ENCODE measurements around the gene CFAP97D2.

- TF ChIP-seq YY1 (IDR thresholded peaks at IDR 0.05; ENCODE audit: low read depth) (no peak), CTCF (IDR thresholded peaks at IDR 0.05) (no peak), GABPA (IDR thresholded peaks at IDR 0.05; ENCODE audit: low read depth) (no peak), TAF1 (IDR thresholded peaks at IDR 0.05; ENCODE audit: borderline replicate concordance, low read depth, low read length) (no peak), EZH2phosphoT487 (IDR thresholded peaks at IDR 0.05; ENCODE audit: borderline replicate concordance, low read depth) (no peak), SIN3A (IDR thresholded peaks at IDR 0.05; ENCODE audit: borderline replicate concordance, low read depth, low read length) (no peak), EP300 (IDR thresholded peaks at IDR 0.05; ENCODE audit: borderline replicate concordance in 1 of 2, low read depth in 1 of 2, low read length in 1 of 2) (no peak), POLR2AphosphoS5 (IDR thresholded peaks at IDR 0.05; ENCODE audit: low read depth, low read length) (no peak), NRF1 (IDR thresholded peaks at IDR 0.05; ENCODE audit: low read depth, low read length) (no peak), CHD2 (IDR thresholded peaks at IDR 0.05; ENCODE audit: low read length, partially characterized antibody) (no peak), JUND (IDR thresholded peaks at IDR 0.05) (no peak)
- TF ChIP-seq, protein P1, sequence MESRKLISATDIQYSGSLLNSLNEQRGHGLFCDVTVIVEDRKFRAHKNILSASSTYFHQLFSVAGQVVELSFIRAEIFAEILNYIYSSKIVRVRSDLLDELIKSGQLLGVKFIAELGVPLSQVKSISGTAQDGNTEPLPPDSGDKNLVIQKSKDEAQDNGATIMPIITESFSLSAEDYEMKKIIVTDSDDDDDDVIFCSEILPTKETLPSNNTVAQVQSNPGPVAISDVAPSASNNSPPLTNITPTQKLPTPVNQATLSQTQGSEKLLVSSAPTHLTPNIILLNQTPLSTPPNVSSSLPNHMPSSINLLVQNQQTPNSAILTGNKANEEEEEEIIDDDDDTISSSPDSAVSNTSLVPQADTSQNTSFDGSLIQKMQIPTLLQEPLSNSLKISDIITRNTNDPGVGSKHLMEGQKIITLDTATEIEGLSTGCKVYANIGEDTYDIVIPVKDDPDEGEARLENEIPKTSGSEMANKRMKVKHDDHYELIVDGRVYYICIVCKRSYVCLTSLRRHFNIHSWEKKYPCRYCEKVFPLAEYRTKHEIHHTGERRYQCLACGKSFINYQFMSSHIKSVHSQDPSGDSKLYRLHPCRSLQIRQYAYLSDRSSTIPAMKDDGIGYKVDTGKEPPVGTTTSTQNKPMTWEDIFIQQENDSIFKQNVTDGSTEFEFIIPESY (IDR thresholded peaks at IDR 0.05; ENCODE audit: borderline replicate concordance, low read depth), result no peak
Measured at GRCh38 chr13:114173272-114173671, 5.8 kb upstream of the CFAP97D2 start.
